ENCODE results near the gene OR4E2. TPM values are rescaled to one million over a fixed set of nuclear protein-coding genes. Genes with fewer than 3 reads are reported as not detected.
"Not testable (repeated sequence)": the region's sequence is repeated elsewhere in the genome, so short reads cannot be mapped to it uniquely, and the experiment has no call there.

OR4E2 gene
- total RNA-seq, 1 experiment from 2014 or later, result not detected

DNA sequence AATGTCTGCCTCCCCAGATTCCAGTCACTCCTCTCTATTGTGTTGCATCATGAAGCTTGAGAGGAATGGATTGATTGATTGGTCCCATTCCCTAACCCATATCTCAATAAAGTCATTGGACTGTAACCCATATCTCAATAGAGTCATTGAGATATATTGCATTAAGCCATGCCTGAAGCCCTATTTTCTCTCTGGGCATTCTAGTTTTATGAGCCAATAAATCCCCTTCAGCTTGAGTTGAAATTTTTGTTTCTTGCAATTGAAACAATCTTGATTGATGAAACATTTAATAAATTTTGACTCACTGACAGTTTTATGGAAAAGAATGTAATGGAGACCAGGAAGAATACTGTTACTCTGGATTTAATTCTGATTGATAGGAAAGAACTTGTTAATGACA is 40.8 kb downstream of the OR4E2 start:
- no peak for DNase-seq (ENCODE audit: low spot score)

DNA sequence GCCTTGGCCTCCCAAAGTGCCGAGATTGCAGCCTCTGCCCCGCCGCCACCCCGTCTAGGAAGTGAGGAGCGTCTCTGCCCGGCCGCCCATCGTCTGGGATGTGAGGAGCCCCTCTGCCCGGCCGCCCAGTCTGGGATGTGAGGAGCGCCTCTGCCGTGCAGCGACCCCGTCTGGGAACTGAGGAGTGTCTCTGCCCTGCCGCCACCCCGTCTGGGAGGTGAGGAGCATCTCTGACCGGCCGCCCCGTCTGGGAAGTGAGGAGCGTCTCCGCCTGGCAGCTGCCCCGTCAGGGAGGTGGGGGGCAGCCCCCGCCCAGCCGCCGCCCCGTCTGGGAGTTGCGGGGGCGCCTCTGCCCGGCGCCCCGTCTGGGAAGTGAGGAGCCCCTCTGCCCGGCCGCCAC is 44.0 kb downstream of the OR4E2 start:
- not testable (repeated sequence) for DNase-seq (ENCODE audit: low spot score)

DNA sequence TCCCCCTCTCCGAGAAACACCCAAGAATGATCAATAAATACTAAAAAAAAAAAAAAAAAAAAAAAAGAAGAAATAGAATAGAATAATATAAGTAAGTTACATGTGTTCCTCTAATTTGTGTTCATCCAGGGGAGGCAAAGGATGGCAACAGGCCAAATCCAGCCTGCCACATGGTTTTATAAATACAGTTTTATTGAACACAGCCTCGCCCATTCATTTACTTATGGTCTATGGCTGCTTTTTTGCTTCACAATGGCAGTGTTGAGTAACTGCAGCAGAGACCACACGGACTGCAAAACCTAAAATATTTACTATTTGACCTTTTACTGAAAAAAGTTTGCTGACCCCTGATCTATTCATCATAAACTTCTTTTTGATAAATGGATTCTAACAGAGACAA is 44.9 kb downstream of the OR4E2 start:
- not testable (repeated sequence) for DNase-seq (ENCODE audit: low spot score)

DNA sequence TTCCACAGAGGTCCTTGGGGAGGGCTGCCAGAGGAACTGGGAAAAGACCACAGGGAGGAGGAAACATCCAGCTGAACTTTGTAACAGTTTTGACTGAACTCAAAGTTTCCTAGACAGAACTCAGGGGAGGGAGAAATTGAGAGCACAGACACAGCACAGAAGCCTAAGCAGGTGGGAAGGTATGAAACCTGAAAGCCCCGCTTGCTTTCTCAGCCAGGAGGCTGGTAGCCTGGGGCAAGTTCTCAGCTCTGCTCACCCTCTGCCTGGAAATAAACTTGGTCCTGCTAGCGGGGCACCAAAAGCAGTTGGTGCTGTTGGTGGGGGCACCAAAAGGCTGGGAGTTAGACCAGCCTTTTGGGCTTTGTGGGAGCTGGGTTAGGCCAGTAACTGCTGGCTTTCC is 45.9 kb downstream of the OR4E2 start:
- no peak for DNase-seq (ENCODE audit: low spot score)

DNA sequence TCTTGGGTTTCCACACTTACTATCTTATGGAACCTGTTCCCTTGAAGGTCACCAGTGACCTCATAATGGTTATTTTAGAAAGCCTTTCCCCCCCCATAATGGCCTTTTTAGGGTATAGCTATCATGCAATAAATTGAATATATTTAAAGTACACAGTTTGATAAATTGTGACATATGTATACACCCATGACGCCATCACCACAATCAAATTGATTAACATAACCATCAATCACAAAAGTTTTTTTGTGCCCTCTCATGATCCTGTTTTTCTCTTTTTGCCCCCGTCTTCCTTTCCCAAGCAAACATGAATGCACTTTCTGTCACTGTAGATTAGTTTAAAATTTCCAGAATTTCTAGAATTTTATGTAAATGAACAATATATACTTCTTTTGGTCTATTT is 48.7 kb downstream of the OR4E2 start:
- DNase-seq (ENCODE audit: low spot score), result no peak

DNA sequence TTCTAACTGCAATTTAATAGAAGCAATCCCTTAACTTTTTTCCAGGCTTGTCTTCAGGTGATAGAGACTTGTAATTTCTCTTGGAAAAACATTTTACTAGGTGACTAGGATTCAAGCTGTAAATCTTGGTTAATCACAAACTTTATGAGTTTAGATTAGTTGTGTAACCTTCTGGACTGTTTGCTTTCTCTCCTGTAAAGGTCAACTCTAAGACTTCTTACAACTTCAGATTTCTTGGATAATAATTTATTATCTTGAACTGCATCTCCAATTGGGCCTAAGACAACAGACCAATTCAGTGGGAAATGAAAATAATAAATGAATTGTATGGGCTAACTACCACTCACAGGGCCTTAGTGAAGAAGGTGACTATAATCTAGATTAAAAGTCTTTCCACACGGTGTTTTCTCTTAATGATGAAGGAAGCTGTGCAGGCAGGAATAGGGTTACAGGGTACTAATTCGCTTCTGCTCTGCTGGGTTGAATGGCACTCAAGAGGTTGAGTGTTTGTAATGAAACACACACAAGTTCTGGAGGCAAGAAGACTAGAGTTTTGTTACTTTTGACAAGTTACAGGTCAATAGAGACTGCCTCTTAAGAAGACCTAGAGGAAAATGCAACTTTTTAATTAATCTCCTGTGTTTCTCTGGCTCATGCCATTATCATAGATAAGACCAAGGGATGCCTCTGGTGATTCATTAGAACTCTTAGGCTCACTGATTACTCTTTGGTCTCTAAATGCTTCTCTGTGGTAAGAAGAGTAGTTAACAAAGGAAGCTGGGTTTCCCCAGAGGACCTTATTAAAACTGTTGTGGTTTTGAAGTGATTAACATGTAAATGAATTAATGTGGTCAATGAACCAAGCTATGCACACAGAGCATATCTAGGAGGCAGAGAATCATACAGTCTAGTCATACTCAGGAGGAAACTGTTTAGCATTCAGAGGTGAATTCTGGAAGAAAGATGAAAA is 50.0 kb downstream of the OR4E2 start:
- DNase-seq (ENCODE audit: low spot score), result no peak

DNA sequence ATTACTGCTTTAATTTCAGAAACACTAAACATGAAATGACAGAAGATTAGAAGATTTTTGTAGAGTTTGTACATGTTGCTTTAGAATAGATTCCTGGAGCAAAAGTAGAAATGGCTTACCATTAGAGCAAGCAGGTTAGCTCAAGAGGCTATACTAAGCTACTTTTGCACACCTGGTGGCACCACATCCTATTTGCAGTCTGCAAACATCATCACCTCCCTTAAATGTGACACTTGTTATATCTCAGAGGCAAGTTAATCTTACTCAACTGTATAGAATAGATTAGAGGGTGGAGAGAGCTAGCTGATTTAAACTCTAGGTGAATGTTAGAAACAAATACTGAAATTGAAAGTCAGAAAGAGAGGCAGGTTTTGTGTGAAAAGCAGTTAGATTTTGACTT is 50.7 kb downstream of the OR4E2 start:
- no peak for DNase-seq (ENCODE audit: low spot score)

DNA sequence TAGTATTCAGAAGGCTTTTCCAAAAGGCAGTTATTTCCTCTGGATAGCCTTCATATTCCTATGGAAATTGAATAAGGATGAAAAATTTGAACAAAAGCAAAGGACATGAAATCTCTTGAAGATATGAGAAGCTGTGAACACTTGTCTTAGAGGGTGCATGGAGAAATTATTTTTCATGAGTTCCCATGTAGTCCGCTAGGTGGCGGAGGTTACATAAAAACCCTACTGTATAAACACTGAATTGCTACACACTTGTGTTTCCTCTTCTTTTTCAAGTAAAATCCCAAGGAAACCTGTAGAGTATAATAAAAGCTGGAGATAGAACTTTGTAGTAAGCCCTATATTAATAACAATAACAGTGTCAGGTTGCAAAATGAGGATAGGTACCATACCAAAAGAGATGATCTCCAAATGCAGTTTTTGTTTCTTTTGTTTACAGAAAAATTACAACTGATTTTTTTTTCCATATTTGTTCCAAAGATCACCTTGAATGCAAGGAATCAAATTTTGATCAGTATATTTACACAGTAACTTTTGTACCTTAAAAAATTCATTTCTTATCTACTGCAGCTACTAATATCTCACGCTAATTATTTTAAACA is 57.8 kb downstream of the OR4E2 start:
- peak; percentile 18 for DNase-seq (ENCODE audit: low spot score)

DNA sequence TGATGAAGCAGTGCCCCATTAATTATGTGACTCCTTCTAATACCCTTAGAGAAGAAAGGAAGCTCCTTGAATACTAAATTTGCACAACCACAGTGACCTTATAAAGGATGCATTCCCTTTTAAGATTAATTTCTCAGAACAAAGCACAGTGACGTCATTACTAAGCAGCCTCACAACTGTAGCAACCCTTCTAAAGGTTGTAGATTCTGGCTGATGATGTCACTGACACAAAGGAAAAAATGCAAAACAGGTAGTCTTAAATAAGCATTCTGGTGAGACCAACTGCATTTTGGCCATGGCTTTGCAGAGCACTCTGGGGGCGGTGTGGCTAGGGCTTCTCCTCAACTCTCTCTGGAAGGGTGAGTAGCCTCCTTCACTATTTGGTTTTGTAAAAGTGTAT is 58.4 kb downstream of the OR4E2 start:
- no peak for DNase-seq (ENCODE audit: low spot score)

DNA sequence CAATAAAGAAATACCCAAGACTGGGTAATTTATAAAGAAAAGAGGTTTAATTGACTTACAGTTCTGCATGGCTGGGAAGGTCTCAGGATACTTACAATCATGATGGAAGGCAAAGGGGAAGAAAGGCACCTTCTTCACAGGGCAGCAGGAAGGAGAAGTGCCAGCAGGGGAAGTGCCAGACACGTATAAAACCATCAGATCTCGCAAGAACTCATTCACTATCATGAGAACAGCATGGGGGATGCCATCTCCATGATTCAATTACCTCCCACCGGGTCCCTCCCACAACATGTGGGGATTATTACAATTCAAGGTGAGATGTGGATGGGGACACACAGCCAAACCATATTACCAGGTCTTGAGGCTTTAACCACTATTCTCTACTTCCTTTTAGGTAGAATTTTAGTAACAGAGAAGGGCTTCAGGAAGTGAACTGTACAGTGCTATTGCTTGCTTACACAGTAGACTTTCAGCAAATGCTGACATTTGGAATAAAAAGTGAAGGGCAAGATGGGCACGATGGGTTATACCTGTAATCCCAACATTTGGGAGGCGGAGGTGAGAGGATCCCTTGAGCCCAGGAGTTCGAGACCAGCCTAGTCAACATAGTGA is 60.8 kb downstream of the OR4E2 start:
- no peak for DNase-seq (ENCODE audit: low spot score)

Other genes starting within 250 kb of the OR4E2 start
- 23.4 and 27.9 TPM in 2 replicates for gene CHD8, start 197.7 kb upstream of the OR4E2 start, total RNA-seq (2014; rRNA removed; shearing (Covaris generic))
- gene RAB2B, start 176.9 kb upstream of the OR4E2 start, total RNA-seq (2014; rRNA removed; shearing (Covaris generic)), result 9.2 and 9.4 TPM in 2 replicates
- gene TOX4, start 176.6 kb upstream of the OR4E2 start, total RNA-seq (2014; rRNA removed; shearing (Covaris generic)), result 14.6 and 30.5 TPM in 2 replicates
- 31.5 and 37.0 TPM in 2 replicates for gene METTL3, start 142.5 kb upstream of the OR4E2 start, total RNA-seq (2014; rRNA removed; shearing (Covaris generic))
- gene SALL2, start 127.5 kb upstream of the OR4E2 start, total RNA-seq (2014; rRNA removed; shearing (Covaris generic)), result 2.9 and 4.0 TPM in 2 replicates
- gene OR10G3, start 73.8 kb upstream of the OR4E2 start, total RNA-seq (2014; rRNA removed; shearing (Covaris generic)), result not detected in 2 replicates
- gene OR10G2, start 18.9 kb upstream of the OR4E2 start, total RNA-seq (2014; rRNA removed; shearing (Covaris generic)), result not detected in 2 replicates
- not detected in 2 replicates for gene OR4E1, start 20.0 kb downstream of the OR4E2 start, total RNA-seq (2014; rRNA removed; shearing (Covaris generic))

All from A172 (cell line).